AG10803 (cell line): ENCODE data around the gene FGR.

Source experiments
- DNase-seq: peaks from one replicate; pipeline ENCODE4 v3.0.0; 2010; ENCODE audit warnings: low read depth
- H3K4me3 ChIP-seq: 2 replicates; pipeline ENCODE4 v1.5.1; 2011; ENCODE audit warnings: mild to moderate bottlenecking, low read length, control low read depth
- CTCF ChIP-seq: conservative IDR thresholded peaks from 2 replicates; pipeline ENCODE4 v1.5.1; 2011; ENCODE audit warnings: mild to moderate bottlenecking, low read length, control low read depth, inconsistent platforms

FGR gene

DNA sequence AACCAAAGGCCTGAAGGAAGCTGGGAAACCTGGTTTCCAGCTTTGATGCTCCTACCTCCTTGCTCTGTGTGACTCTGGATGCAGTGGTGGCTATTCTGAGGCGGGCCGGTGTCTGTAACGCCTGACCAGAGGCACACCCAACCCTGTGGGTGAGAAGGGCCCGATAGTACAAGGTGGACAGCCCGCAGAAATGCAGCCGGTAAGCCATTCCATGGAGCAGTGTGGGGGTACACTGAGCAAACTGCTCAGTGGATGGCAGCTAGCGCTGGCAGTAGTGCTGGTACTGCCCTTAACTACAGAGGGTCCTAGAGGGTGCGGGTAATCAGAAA is 67.0 kb downstream of the FGR start:
- no peak for DNase-seq
- no peak overlapping the region for H3K4me3 ChIP-seq
- no peak for TF ChIP-seq CTCF

DNA sequence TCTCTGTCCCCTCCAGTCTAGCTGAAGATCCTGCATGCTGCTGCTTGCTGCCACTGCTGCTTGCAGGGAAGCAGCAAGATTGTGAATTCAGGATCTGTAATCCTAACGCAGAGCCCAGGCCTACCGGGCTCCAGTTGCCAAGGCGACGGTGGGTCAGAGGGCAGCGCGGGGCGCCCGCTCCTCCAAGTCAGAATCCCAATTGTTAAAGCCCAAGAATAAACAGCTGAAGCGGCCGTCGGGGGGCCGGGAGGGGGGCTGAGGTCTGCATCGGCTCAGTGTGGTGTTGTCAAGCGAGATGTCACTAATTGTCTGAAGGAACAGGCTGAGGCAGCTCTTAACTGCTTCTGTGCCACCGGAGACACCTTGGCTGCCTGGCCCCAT is 67.8 kb downstream of the FGR start:
- H3K4me3 ChIP-seq: no peak overlapping the region
- no peak for TF ChIP-seq CTCF
- no peak for DNase-seq

DNA sequence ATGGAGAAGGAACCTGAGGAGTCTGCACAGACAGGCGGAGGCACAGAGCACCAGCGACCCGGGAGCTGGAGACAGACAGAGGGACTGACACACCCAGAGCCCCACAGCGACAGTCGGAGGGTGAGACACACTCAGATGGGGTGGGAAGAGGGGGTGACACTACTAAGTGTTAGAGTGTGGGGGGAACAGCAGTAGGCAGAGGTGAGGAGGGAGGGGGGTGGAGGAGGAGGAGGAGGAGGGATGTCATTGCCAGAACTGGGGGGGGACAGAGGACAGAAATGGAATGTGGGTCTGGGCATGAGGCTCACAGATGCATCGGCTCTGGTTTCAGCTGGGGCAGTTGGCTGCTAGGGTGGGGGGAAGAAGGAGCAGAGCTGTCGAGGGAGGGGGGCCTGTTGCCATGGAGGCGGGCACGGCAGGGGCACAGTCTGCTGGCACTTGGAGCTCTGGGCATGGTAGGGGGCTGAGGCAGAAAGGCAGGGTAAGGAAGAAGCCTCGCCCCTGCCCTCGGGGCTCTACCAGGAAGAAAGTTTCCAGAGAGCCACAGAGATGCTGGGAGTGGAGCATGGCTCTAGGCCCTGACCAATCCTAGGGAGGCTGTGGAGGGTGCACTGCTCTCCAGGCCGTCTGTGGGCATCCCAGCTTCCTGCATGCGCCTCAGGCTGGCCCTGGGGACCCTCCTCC is 68.4 kb downstream of the FGR start:
- no peak overlapping the region for H3K4me3 ChIP-seq
- DNase-seq: peak; percentile 49
- no peak for TF ChIP-seq CTCF

GRCh38 chr1:27564710-27565649 is 70.0 kb downstream of the FGR start:
- DNase-seq: no peak
- TF ChIP-seq CTCF: no peak
- H3K4me3 ChIP-seq: no peak overlapping the region

DNA sequence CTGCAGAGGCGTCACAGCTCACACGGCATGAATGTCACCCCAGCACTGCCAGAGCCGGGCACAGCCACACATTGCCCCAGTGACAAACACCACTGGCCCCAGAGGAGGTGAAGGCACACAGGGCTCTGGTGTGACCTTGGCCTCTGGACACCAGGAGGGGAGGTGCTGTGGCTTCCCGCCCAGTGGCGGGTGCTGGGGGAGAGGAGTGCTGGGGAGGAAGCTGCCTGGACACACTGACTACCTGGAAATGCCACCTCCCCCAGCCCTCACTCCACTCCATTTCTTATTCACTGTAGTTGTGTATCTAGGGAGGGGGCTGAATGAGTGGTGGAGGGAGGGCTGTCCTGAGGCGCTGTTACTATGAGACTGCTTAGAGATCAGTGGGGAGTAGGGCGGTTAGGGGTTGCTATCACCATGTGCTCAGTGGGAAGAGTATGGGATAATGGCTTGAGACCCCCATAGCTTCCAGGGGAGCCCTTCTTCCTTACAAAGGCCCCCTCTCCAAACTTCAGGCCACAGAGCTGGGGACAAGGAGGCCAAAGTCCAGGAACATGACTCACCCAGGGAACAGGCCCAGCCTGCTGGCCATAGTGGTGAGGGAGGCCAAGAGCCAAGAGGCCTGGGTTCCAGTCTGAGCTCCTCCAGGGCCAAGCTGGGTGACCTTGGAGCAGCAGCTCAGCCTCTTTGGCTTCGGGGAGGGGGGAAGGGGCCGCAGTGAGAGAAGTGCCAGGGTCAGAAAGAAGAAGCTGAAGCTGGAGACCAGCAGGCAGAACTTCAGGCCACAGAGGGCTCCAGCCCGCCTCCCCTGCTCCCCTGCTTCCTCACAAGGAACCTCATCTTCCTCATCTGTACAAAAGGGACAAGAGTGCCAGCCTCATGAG is 71.2 kb downstream of the FGR start:
- H3K4me3 ChIP-seq: no peak overlapping the region
- no peak for TF ChIP-seq CTCF
- peak; percentile 54 for DNase-seq

DNA sequence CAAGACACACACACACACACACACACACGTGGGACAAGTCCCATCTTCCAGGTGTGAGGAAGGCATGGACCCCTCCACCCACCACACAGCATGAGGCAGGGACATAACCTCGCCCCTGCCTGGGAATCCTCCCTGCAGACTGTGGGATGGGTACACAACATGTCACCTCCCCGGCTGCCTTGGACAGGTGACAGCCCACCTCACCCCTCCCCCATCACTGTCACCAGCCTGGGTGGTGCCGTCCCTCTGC is 71.7 kb downstream of the FGR start:
- no peak for TF ChIP-seq CTCF
- no peak overlapping the region for H3K4me3 ChIP-seq
- no peak for DNase-seq
